Large intestine (tissue), 3 donors: ENCODE data around the gene RTN4RL1. TPM values are rescaled to one million over a fixed set of nuclear protein-coding genes. Genes with fewer than 3 reads are reported as not detected.

ENCODE experiments used
- DNase-seq, 2 donors: peaks; one replicate each; pipeline versions ENCODE4 v3.0.0 to v3.0.0-alpha.2; 2013
- H3K27ac ChIP-seq: one replicate; pipeline ENCODE4 v1.5.1; 2013; ENCODE audit warnings: low read length
- H3K27me3 ChIP-seq: 2 replicates; pipeline ENCODE4 v1.6.1; 2013; ENCODE audit warnings: low read length; ENCODE audit not compliant: control insufficient read depth, insufficient read depth
- H3K36me3 ChIP-seq: 2 replicates; pipeline ENCODE4 v1.6.1; 2013; ENCODE audit warnings: low read length; ENCODE audit not compliant: control insufficient read depth, insufficient read depth
- H3K4me1 ChIP-seq: one replicate; pipeline ENCODE4 v1.6.1; 2013; ENCODE audit warnings: low read length; ENCODE audit not compliant: control insufficient read depth, insufficient read depth
- H3K4me3 ChIP-seq: one replicate; pipeline ENCODE4 v1.5.1; 2013; ENCODE audit warnings: low read length
- H3K9me3 ChIP-seq: one replicate; pipeline ENCODE4 v1.6.1; 2013; ENCODE audit warnings: mild to moderate bottlenecking, low read depth, low read length, moderate library complexity; ENCODE audit not compliant: control insufficient read depth
- WGBS: methylation state at CpG from one replicate; pipeline ENCODE4 v1.1.5; 2013; ENCODE audit warnings: low lambda C conversion rate; ENCODE audit not compliant: insufficient coverage; 5-methylcytosine and 5-hydroxymethylcytosine counted together
- polyA plus RNA-seq: library from polyadenylated mRNA; unstranded; fragments of 120-200 nt; gene quantifications from one replicate; pipeline ENCODE4 v1.2.1, GENCODE V29; 2013

RTN4RL1 gene
- polyA plus RNA-seq, 1 donor, result 0.45 TPM

- H3K27ac ChIP-seq, result no peak overlapping the region
- peaks cover 3% of the 10 kb centered on the region for H3K9me3 ChIP-seq
- no peaks in the 10 kb centered on the region for H3K36me3 ChIP-seq
- H3K4me3 ChIP-seq, result peak overlapping the region; percentile 10
- DNase-seq, result peak in 1 of 2 donors; percentile 54
- peaks cover 92% of the 10 kb centered on the region for H3K27me3 ChIP-seq
- WGBS, result no CpG with 5 or more reads among the region's 85 CpGs
- peaks cover 15% of the 10 kb centered on the region for H3K4me1 ChIP-seq
Measured at GRCh38 chr17:2023692-2024571, 1.2 kb downstream of the RTN4RL1 start.

GRCh38 chr17:2023256-2023655 is 1.9 kb downstream of the RTN4RL1 start:
- peaks cover 92% of the 10 kb centered on the region for H3K27me3 ChIP-seq
- H3K9me3 ChIP-seq, result peaks cover 3% of the 10 kb centered on the region
- H3K4me3 ChIP-seq, result no peak overlapping the region
- H3K4me1 ChIP-seq, result peaks cover 15% of the 10 kb centered on the region
- no peaks in the 10 kb centered on the region for H3K36me3 ChIP-seq
- DNase-seq, result no peak
- no peak overlapping the region for H3K27ac ChIP-seq
- no CpG with 5 or more reads among the region's 16 CpGs for WGBS

GRCh38 chr17:2022647-2023240 is 2.4 kb downstream of the RTN4RL1 start:
- no peaks in the 10 kb centered on the region for H3K36me3 ChIP-seq
- no peak for DNase-seq
- H3K27ac ChIP-seq, result no peak overlapping the region
- H3K9me3 ChIP-seq, result peaks cover 3% of the 10 kb centered on the region
- H3K4me3 ChIP-seq, result no peak overlapping the region
- peaks cover 92% of the 10 kb centered on the region for H3K27me3 ChIP-seq
- WGBS, result no CpG with 5 or more reads among the region's 15 CpGs
- peaks cover 15% of the 10 kb centered on the region for H3K4me1 ChIP-seq

- Histone ChIP-seq H3K27me3 (peaks cover 87% of the 10 kb centered on the region), H3K4me1 (peaks cover 10% of the 10 kb centered on the region), H3K9me3 (peaks cover 1% of the 10 kb centered on the region), H3K36me3 (no peaks in the 10 kb centered on the region), H3K27ac (no peak overlapping the region), H3K4me3 (no peak overlapping the region)
- no CpG with 5 or more reads among the region's 8 CpGs for WGBS
- DNase-seq, result no peak
Measured at GRCh38 chr17:2020721-2021120, 4.4 kb downstream of the RTN4RL1 start.

DNA sequence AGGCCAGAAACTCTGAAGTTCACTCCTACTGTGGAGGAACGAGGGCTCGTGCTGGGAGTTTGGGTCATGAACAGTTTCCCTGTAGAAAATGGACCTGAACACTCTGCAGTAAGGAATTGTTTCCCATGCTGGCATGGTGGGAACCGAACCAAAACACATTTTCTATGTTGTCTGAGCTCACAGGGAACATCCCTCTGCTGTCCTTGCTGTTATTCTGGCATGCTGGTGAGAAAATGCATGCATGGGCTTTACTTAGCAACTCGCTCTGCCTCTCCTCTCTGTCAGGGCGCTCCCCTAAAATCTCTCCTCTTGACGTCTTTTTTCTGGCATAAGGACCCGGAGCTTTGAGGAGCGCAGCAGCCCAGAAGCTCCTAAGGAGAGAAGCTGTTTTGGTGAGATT is 5.4 kb downstream of the RTN4RL1 start:
- Histone ChIP-seq H3K27me3 (peaks cover 88% of the 10 kb centered on the region), H3K4me1 (peaks cover 4% of the 10 kb centered on the region), H3K27ac (no peak overlapping the region), H3K36me3 (no peaks in the 10 kb centered on the region), H3K4me3 (no peak overlapping the region), H3K9me3 (peaks cover 4% of the 10 kb centered on the region)
- no peak for DNase-seq
- WGBS, result 90% methylated on average over 2 of the region's 8 CpGs

DNA sequence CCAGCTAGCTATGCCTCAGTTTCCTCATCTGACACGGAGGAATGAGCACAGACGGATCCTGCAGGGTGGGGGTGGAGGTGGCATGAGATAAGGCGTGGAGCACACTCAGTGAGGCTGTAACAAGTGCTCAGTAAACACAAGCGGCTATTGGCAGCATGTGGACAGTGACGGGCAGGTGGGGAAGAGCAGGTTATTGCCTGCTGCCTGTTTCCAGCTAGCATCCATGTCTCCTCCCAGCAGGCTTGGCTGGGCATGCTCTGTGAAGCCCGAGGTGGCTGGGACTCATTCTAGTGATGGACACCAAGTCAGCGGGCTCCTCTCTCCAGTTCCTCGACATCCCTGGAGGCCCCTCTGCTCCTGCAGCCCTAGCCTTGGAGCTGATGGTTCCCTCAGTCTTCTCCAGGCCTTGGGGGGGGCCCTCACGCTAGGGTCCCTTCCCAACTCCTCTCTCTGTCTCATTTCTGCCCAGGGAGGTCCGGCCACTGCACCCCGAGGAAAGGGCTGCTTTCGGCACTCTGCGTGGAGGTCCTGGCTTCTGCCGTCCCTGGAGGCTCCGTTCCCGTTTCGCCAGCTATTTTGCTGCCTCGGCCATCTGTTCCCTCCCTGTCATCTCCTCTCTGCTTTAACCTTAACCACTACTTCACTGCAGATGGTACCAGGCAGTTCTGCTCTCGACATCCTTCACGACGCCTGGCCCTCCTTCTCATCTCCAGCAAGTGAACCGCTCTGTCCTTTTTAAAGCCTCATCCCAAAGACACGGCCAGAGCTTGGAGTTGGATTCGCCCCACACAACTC is 6.2 kb downstream of the RTN4RL1 start:
- Histone ChIP-seq H3K27me3 (peaks cover 81% of the 10 kb centered on the region), H3K9me3 (peaks cover 4% of the 10 kb centered on the region), H3K36me3 (no peaks in the 10 kb centered on the region), H3K27ac (no peak overlapping the region), H3K4me3 (no peak overlapping the region), H3K4me1 (no peaks in the 10 kb centered on the region)
- no peak for DNase-seq
- 92% methylated on average over 5 of the region's 24 CpGs for WGBS

DNA sequence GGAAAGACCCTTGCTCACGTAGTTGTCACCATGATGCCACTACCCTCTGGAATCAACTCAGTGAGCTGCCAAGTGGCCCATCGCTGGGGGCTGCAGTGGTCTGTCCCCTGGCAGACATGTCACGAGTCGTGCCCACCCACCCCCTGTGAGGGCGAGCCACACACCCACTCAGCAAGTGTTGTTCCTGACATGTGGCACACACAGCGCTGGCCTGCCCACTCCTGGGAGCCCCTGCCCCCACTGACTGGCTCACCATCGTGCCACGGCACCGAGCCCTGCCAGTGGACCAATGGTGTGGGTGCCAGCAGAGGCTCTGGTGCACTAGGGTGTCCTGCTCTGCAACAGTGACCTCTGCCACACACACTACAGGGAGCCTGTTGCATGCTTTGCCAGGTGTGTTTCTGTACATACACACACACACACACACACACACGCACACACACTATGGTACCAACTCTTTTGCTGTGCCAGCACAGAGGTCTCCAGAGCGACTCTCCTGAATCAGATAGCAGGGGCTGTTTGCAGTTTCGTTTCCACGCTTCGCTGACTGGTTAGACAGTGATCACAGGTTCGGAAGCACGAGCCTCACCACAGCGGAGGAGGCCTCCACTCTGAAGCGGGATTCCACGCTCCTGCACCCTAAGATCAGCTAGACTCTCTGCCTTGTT is 7.7 kb downstream of the RTN4RL1 start:
- Histone ChIP-seq H3K27ac (no peak overlapping the region), H3K4me3 (no peak overlapping the region), H3K4me1 (no peaks in the 10 kb centered on the region), H3K27me3 (peaks cover 66% of the 10 kb centered on the region), H3K36me3 (no peaks in the 10 kb centered on the region), H3K9me3 (peaks cover 4% of the 10 kb centered on the region)
- no CpG with 5 or more reads among the region's 19 CpGs for WGBS
- no peak for DNase-seq

DNA sequence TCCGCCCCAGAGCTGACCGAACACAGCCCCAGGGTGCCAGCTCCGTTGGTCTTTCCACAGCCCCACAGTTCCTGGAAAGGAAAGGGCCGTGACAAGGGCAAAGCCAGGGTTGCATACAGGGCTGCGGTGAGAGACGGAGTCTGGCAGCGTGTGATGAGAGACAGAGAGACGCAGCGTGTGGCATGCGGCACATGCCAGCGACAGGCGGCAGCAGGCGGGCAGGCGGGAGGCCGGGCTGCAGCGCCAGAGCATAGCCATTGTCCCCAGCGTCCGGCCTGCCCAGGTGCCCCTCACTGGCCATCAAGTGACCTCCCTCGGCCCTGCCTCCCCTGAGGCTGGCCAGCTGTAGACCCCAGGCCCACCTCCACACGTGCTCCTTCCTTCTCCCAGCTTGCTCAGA is 8.6 kb downstream of the RTN4RL1 start:
- Histone ChIP-seq H3K27me3 (peaks cover 60% of the 10 kb centered on the region), H3K36me3 (no peaks in the 10 kb centered on the region), H3K9me3 (peaks cover 4% of the 10 kb centered on the region), H3K4me3 (no peak overlapping the region), H3K27ac (no peak overlapping the region), H3K4me1 (peaks cover under 1% of the 10 kb centered on the region)
- no CpG with 5 or more reads among the region's 20 CpGs for WGBS
- no peak for DNase-seq

DNA sequence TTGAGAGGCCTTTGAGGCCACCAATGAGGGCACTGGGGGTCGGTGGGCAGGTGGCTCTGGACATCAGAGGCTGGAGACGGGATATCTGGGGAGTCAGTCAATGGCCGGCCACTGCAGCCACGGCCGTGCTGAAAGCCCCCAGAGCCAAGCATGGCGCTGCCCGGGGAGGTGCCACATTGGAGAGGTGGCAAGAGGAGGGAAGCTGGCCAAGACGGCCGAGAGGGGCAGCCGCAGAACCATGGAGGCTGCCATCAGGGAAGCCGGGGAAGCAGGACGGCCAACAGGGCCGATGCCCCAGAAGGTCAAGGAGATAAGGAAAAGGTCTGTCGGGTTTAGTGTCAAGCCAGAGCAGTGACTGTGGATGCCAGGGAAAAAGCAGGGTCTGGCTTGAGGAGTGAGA is 9.8 kb downstream of the RTN4RL1 start:
- H3K9me3 ChIP-seq, result peaks cover 4% of the 10 kb centered on the region
- H3K27me3 ChIP-seq, result peaks cover 48% of the 10 kb centered on the region
- no CpG with 5 or more reads among the region's 14 CpGs for WGBS

DNA sequence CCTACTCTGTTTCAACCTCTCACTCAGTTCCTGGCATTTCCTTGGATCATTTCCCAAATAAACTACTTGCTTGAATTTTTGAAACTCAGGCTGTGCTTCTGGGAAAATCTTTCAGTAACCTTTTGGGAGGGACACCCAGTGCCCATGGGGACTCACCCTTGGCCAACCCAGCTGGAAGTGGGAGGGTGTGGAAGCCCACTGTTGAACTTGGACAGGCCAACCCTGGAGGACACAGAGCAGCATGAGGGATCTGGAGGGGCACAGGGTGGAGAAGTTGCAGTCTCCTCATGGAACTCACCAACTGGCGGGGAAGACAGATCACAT is 11.2 kb downstream of the RTN4RL1 start:
- Histone ChIP-seq H3K36me3 (no peaks in the 10 kb centered on the region), H3K27ac (no peak overlapping the region), H3K9me3 (peaks cover 4% of the 10 kb centered on the region), H3K4me1 (peaks cover 5% of the 10 kb centered on the region), H3K27me3 (peaks cover 36% of the 10 kb centered on the region), H3K4me3 (no peak overlapping the region)
- DNase-seq, result no peak
- no CpG with 5 or more reads among the region's 1 CpG for WGBS

More for the DNA sequence above, 9.8 kb downstream of the RTN4RL1 start:
- DNase-seq, result no peak
- Histone ChIP-seq H3K36me3 (no peaks in the 10 kb centered on the region), H3K4me3 (no peak overlapping the region), H3K4me1 (peaks cover 4% of the 10 kb centered on the region), H3K27ac (no peak overlapping the region)
